Heart right ventricle (tissue), 16 donors: Measurements from ENCODE around the gene AKIP1. TPM values are rescaled to one million over a fixed set of nuclear protein-coding genes. Genes with fewer than 3 reads are reported as not detected.

Experiments used
- ATAC-seq, 8 donors: fragments of 200-7000 bp; cut with Tn5 transposase; one replicate each; pipeline ENCODE4 v1.9.1; 2020; ENCODE audit warnings: mild to moderate bottlenecking in 8 of 8, moderate library complexity in 8 of 8, moderate number of reproducible peaks in 1 of 8
- DNase-seq, 2 donors: peaks; one replicate each; pipeline ENCODE4 v3.0.0-alpha.2; 2020
- H3K27ac ChIP-seq, 10 donors: fragments of 200-600 bp; sonication (generic) in 2 of 10; one replicate each; pipeline versions ENCODE4 v1.5.0 to v1.8.0; 2020 to 2022; ENCODE audit warnings: mild to moderate bottlenecking in 3 of 10
- H3K27me3 ChIP-seq, 7 donors: fragments of 200-600 bp; one replicate each; pipeline ENCODE4 v1.8.0; 2021 to 2022; ENCODE audit warnings: mild to moderate bottlenecking in 2 of 7
- H3K36me3 ChIP-seq, 9 donors: fragments of 200-600 bp; sonication (generic) in 1 of 9; one replicate each; pipeline versions ENCODE4 v1.5.0 to v1.8.0; 2020 to 2022; ENCODE audit warnings: mild to moderate bottlenecking in 2 of 9
- H3K4me1 ChIP-seq, 9 donors: fragments of 200-600 bp; sonication (generic) in 1 of 9; one replicate each; pipeline versions ENCODE4 v1.5.0 to v1.8.0; 2020 to 2022; ENCODE audit warnings: mild to moderate bottlenecking in 4 of 9
- H3K4me3 ChIP-seq, 10 donors: fragments of 200-600 bp; sonication (generic) in 2 of 10; one replicate each; pipeline versions ENCODE4 v1.5.0 to v1.8.0; 2020 to 2022; ENCODE audit warnings: mild to moderate bottlenecking in 7 of 10, moderate library complexity in 2 of 10
- H3K9me3 ChIP-seq, 11 donors: fragments of 200-600 bp in 10 of 11; sonication (generic) in 2 of 11; one replicate each; pipeline versions ENCODE4 v1.5.0 to v1.8.0; 2013 to 2022; ENCODE audit warnings: mild to moderate bottlenecking in 2 of 11, control low read depth in 1 of 11, moderate library complexity in 1 of 11
- CTCF ChIP-seq, 9 donors: fragments of 200-600 bp; sonication (generic) in 2 of 9; IDR thresholded peaks; one replicate each; pipeline versions ENCODE4 v1.5.0 to v1.8.0; 2021 to 2022; ENCODE audit warnings: antibody characterized with exemption in 9 of 9, mild to moderate bottlenecking in 5 of 9, moderate library complexity in 1 of 9
- WGBS, 2 donors: extraction: QIAGEN DNeasy Blood & Tissue Kit; methylation state at CpG; one replicate each; pipeline ENCODE4 v1.1.7; 2013; ENCODE audit warnings: inconsistent platforms in 1 of 2; 5-methylcytosine and 5-hydroxymethylcytosine counted together
- intact Hi-C, 10 donors: fragments of 100-400 bp; cut with DNase I; formaldehyde crosslinking; loops; one replicate each; pipeline versions ENCODE4 v1.11.1 to v1.14.2; 2022
- long read RNA-seq, 3 donors: library from polyadenylated mRNA; unstranded; transcript quantifications; one replicate each; pipeline ENCODE4 v2.0.0, GENCODE V29; 2020 to 2021
- polyA plus RNA-seq, 2 donors: library from polyadenylated mRNA; stranded (reverse); fragments of 200-250 nt; gene quantifications; one replicate each; pipeline ENCODE4 v1.2.3, GENCODE V29; 2013
- total RNA-seq, 10 donors: library from RNA; stranded (reverse); fragmentation: NEBNext Ultra II Directional in 3 of 10; extraction: Animal tissue kit (Norgen Biotek cat#: 25700) in 3 of 10; gene quantifications; one replicate each; pipeline versions ENCODE4 v1.2.1 to v1.2.4, GENCODE V29; 2021 to 2023
- donor health status: Arrhythmogenic right ventricular cardiomyopathy.
- donor health status: ischemic (EF 13 %, LVEDD 7.1; RV severe dilation, severe dysfunction).
- donor health status: healthy with polysubstance abuse.
- donor health status: DM: no; HTN: yes; CAD: no.
- donor health status: DM: no; HTN: no; CAD: no.
- donor health status: ischemic (EF 25% LVEDD 6.9; RV normal size, moderate dysfunction).
- donor health status: ischemic (EF 25% LVEDD 5.7; RV mildly dilated, moderate dysfunction).
- donor health status: healthy.
- donor health status: DM: yes; HTN: yes; CAD: no.
- donor health status: Ischemic cardiomyopathy.
- donor health status: ischemic (EF 35%, LVEDD 5.7; RV mildly dilated, moderate dysfunction).
- donor health status: nonischemic (EF 11% LVEDD 7.7; RV severe dilation, severe dysfunction).
- donor health status: DM: yes; HTN: yes; CAD: no.
- donor health status: PGD.
- donor health status: ischemic (EF 29% LVEDD 5.4; RV normal size, mild dysfunction).
- donor health status: nonischemic (EF 23%, LVEDD 6.1; RV moderate dilation, normal function).

The AKIP1 gene
- total RNA-seq, result 10 to 100 TPM; 21.6 to 29.3 (median 25.5) TPM
- 10 to 100 TPM; 11.1 to 23.3 TPM for polyA plus RNA-seq
- long read RNA-seq, donor 1, transcript AKIP1-203 (6 exons, 1,327 nt), result major isoform, 5 of 19 reads
- long read RNA-seq, donor 1, partial matches to known transcripts, result 0 of 19 reads
- long read RNA-seq, donor 1, other reads (novel, unspliced or antisense), result 2 of 19 reads
- long read RNA-seq, donor 2, transcript AKIP1-204 (4 exons, 1,084 nt), result major isoform, 6 of 22 reads
- long read RNA-seq, donor 2, transcript AKIP1-201 (5 exons, 1,247 nt), result minor isoform, 5 of 22 reads
- long read RNA-seq, donor 2, partial matches to known transcripts, result 0 of 22 reads
- long read RNA-seq, donor 2, other reads (novel, unspliced or antisense), result 5 of 22 reads
- long read RNA-seq, donor 3, transcript AKIP1-201 (5 exons, 1,247 nt), result minor isoform, 6 of 21 reads
- long read RNA-seq, donor 3, transcript AKIP1-203 (6 exons, 1,327 nt), result major isoform, 10 of 21 reads
- long read RNA-seq, donor 3, partial matches to known transcripts, result 0 of 21 reads
- long read RNA-seq, donor 3, other reads (novel, unspliced or antisense), result 1 of 21 reads

- DNase-seq (peak; percentile 96 to 98), ATAC-seq (peak; percentile 96 to 99 (median 97))
- Histone ChIP-seq H3K4me3 (peak within 1 kb of the TSS; percentile 59 to 98 (median 81)), H3K27me3 (no peaks in the 10 kb centered on the region), H3K36me3 (peaks cover 0 to 16% (median 0%) of the 10 kb centered on the region in 9 donors), H3K4me1 (peaks cover 0 to 63% (median 30%) of the 10 kb centered on the region in 9 donors), H3K9me3 (no peaks in the 10 kb centered on the region), H3K27ac (peak within 1 kb of the TSS; percentile 78 to 99 (median 94))
- TF ChIP-seq CTCF (IDR thresholded peaks at IDR 0.05), result peak in 1 of 9 donors; percentile 7
- 0 to 1% methylated on average over 55 to 68 of the region's 68 CpGs for WGBS, 2 donors
- intact Hi-C loops, result loop anchor here in 7 of 10 donors (2.0 to 10.0 kb wide), 13 partner anchors 39 to 234 kb away; partner anchors contain the start of genes TMEM9B (in 4 of the 7), RPL27A (in 2 of the 7) and TRIM66 (in 2 of the 7)
These were observed at the start of gene AKIP1 for GRCh38 chr11:8911029-8911823. AKIP1 (plus strand) TSS chr11:8911189; CDS start chr11:8911450, 261 bp downstream.

GRCh38 chr11:8863838-8864237, 47.2 kb upstream of the AKIP1 start:
- 74 to 80% methylated on average over 1 of the region's 1 CpG for WGBS, 2 donors
- Histone ChIP-seq H3K4me3 (no peak overlapping the region), H3K27ac (peak overlapping the region in 2 of 10 donors; percentile 12 to 50), H3K36me3 (no peaks in the 10 kb centered on the region), H3K27me3 (no peaks in the 10 kb centered on the region), H3K9me3 (no peaks in the 10 kb centered on the region), H3K4me1 (peaks cover 4 to 62% (median 26%) of the 10 kb centered on the region in 9 donors)
- TF ChIP-seq CTCF (IDR thresholded peaks at IDR 0.05), result no peak
- DNase-seq, result no peak
- ATAC-seq, result no peak
- intact Hi-C loops, result no loop called here

GRCh38 chr11:8865304-8865703, 45.7 kb upstream of the AKIP1 start:
- H3K27me3 ChIP-seq, result peaks cover 0 to 11% (median 0%) of the 10 kb centered on the region in 7 donors
- DNase-seq (no peak), ATAC-seq (no peak)
- TF ChIP-seq CTCF (IDR thresholded peaks at IDR 0.05), result no peak
- H3K36me3 ChIP-seq, result no peaks in the 10 kb centered on the region
- intact Hi-C loops, result loop anchor here in 2 of 10 donors (5.0 kb wide), 2 partner anchors 47 to 97 kb away; partner anchors contain the start of genes AKIP1 (in 1 of the 2) and TMEM9B (in 1 of the 2)
- peaks cover 0 to 62% (median 32%) of the 10 kb centered on the region in 9 donors for H3K4me1 ChIP-seq
- no peaks in the 10 kb centered on the region for H3K9me3 ChIP-seq
- no peak overlapping the region for H3K4me3 ChIP-seq
- H3K27ac ChIP-seq, result peak overlapping the region in 3 of 10 donors; percentile 5 to 50 (median 46)

- intact Hi-C loops, result loop anchor here in 2 of 10 donors (5.0 kb wide), 2 partner anchors 45 to 95 kb away; partner anchors contain the start of genes AKIP1 (in 1 of the 2) and TMEM9B (in 1 of the 2)
- Histone ChIP-seq H3K27ac (peak overlapping the region in 7 of 10 donors; percentile 15 to 74 (median 48)), H3K36me3 (no peaks in the 10 kb centered on the region), H3K9me3 (no peaks in the 10 kb centered on the region), H3K4me3 (no peak overlapping the region), H3K27me3 (peaks cover 0 to 29% (median 0%) of the 10 kb centered on the region in 7 donors), H3K4me1 (peaks cover 0 to 68% (median 37%) of the 10 kb centered on the region in 9 donors)
- WGBS, 2 donors, result 54 to 60% methylated on average over 6 of the region's 6 CpGs
- no peak for ATAC-seq
- DNase-seq, result no peak
- TF ChIP-seq CTCF (IDR thresholded peaks at IDR 0.05), result no peak
These were observed 44.0 kb upstream of the AKIP1 start for GRCh38 chr11:8867035-8867434.
